Measurements from ENCODE around the gene TCFL5.

The TCFL5 gene

GRCh38 chr20:62799459-62799858, 62.2 kb downstream of the TCFL5 start:
- Histone ChIP-seq H3K9ac (no peak overlapping the region), H2AFZ (no peak overlapping the region), H3K36me3 (ENCODE audit: control insufficient read depth, insufficient read depth, low read length) (no peaks in the 10 kb centered on the region), H3K79me2 (no peaks in the 10 kb centered on the region), H3K27me3 (ENCODE audit: control insufficient read depth, insufficient read depth, low read length) (no peaks in the 10 kb centered on the region), H3K9me3 (ENCODE audit: control insufficient read depth, low read length) (no peaks in the 10 kb centered on the region), H3K4me3 (ENCODE audit: low read depth, low read length) (no peak overlapping the region), H3K27ac (no peak overlapping the region), H3K4me2 (ENCODE audit: low read length) (no peak overlapping the region), H3K4me1 (peaks cover 7% of the 10 kb centered on the region)
- TF ChIP-seq, protein P1, sequence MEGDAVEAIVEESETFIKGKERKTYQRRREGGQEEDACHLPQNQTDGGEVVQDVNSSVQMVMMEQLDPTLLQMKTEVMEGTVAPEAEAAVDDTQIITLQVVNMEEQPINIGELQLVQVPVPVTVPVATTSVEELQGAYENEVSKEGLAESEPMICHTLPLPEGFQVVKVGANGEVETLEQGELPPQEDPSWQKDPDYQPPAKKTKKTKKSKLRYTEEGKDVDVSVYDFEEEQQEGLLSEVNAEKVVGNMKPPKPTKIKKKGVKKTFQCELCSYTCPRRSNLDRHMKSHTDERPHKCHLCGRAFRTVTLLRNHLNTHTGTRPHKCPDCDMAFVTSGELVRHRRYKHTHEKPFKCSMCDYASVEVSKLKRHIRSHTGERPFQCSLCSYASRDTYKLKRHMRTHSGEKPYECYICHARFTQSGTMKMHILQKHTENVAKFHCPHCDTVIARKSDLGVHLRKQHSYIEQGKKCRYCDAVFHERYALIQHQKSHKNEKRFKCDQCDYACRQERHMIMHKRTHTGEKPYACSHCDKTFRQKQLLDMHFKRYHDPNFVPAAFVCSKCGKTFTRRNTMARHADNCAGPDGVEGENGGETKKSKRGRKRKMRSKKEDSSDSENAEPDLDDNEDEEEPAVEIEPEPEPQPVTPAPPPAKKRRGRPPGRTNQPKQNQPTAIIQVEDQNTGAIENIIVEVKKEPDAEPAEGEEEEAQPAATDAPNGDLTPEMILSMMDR (IDR thresholded peaks at IDR 0.05), result no peak

DNA sequence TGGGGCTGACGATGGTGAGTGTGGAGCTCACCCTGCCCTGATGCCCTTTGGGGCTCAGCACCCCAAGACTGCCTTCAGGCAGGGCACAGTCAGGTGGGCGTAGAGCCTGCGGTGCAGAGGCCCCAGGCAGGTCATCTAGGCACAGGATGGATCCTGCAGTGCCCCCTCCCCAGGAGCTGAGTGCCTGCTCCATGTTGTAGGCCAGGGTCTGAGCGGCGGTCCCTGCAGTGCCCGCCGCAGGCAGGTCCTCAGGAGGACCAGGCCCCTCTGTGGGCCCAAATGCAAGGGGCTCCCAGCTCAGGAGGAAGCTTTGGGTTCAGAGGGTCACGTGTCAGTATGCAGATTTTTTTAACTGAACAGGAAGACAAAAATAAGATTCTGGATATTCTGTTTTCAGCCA, 62.6 kb downstream of the TCFL5 start:
- Histone ChIP-seq H3K4me3 (ENCODE audit: low read depth, low read length) (no peak overlapping the region), H3K9me3 (ENCODE audit: control insufficient read depth, low read length) (no peaks in the 10 kb centered on the region), H3K36me3 (ENCODE audit: control insufficient read depth, insufficient read depth, low read length) (no peaks in the 10 kb centered on the region), H3K27me3 (ENCODE audit: control insufficient read depth, insufficient read depth, low read length) (no peaks in the 10 kb centered on the region), H3K79me2 (no peaks in the 10 kb centered on the region), H3K27ac (no peak overlapping the region), H2AFZ (no peak overlapping the region), H3K9ac (no peak overlapping the region), H3K4me2 (ENCODE audit: low read length) (no peak overlapping the region), H3K4me1 (peaks cover 7% of the 10 kb centered on the region)
- TF ChIP-seq, protein P1 (IDR thresholded peaks at IDR 0.05), result no peak

DNA sequence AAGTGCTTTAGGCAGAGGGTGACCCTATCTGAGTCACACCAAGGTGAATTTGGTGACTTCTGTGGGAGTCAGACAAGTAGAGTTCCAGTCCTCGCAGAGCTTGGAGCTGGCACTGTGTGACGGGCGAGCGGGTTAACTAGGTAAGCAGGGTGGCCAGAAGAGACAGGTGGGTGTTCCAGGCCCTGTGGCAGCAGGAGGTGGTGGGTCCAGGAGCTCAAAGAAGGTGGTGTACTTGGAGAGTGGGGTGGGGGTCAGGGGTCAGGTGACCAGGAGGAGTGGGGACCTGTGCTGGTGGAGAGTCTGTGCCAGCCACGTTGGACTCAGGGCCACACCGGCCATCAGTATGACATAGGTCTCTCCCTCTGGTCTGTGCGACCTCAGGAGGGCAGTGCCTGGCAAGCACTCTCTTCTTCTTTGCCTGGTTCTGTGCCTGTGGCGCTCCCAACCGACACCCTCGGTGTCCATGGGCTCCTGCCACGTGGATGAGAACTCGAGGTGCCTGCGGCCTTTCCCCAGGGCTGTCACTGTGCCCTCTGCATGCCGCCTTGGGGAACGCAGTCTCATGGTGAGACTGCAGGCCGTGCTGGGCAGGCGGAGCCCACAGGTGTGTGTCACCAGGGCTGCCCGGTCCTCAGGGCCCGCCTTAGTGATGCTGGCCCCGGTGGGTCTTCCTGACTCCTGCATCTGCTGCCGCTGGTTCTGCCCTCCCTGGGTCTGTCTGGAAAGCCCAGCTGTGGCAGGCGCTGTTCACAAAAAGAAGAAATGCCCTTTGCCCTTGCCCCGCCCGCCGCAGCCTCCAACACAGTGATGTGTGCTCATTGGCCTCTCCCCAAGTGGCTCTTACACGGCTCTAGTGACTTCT, 63.7 kb downstream of the TCFL5 start:
- H3K4me1 ChIP-seq, result peaks cover 11% of the 10 kb centered on the region
- no peaks in the 10 kb centered on the region for H3K9me3 ChIP-seq (ENCODE audit: control insufficient read depth, low read length)

DNA sequence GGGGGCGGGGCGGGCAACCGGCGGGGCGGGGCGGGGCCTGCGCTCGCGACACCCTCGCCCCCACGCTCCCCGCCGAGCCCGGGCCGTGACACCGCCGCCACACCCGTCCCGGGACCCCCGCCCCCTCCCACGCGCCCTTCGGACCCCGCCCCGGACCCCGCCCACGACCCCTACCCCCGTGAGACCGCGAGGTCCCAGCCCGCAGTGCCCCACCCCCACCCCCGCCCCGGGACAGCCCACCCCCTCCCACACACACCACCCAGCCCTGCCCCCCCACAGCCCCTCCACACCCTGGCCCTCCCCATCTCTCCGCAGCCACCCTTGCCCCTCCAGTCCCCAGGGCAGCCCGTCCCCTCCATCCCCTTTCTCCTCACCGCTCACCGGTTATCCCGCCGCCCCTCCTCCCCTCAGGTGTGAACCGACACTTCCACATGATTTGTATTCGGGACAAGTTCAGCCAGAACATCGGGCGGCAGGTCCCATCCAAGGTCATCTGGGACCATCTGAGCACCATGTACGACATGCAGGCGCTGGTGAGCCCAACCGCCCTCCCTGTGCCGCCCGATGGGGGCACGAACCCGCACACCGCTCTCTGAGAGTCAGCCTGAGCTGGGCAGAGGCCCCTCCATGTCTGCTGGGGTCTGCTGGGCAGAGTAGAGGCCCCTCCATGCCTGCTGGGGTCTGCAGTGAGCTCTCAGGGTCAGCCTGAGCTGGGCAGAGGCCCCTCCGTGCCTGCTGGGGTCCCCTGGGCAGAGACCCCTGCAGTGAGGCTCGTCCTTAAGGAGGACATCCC, 64.7 kb downstream of the TCFL5 start:
- Histone ChIP-seq H3K4me2 (ENCODE audit: low read length) (peak overlapping the region; percentile 80), H2AFZ (peak overlapping the region; percentile 63), H3K27ac (peak overlapping the region; percentile 59), H3K36me3 (ENCODE audit: control insufficient read depth, insufficient read depth, low read length) (no peaks in the 10 kb centered on the region), H3K79me2 (no peaks in the 10 kb centered on the region), H3K27me3 (ENCODE audit: control insufficient read depth, insufficient read depth, low read length) (no peaks in the 10 kb centered on the region), H3K4me3 (ENCODE audit: low read depth, low read length) (peak overlapping the region; percentile 62), H3K9ac (no peak overlapping the region), H3K9me3 (ENCODE audit: control insufficient read depth, low read length) (no peaks in the 10 kb centered on the region), H3K4me1 (peaks cover 11% of the 10 kb centered on the region)
- TF ChIP-seq, protein P1 (IDR thresholded peaks at IDR 0.05), result no peak

More for the DNA sequence above, 63.7 kb downstream of the TCFL5 start:
- no peaks in the 10 kb centered on the region for H3K79me2 ChIP-seq
- H3K36me3 ChIP-seq (ENCODE audit: control insufficient read depth, insufficient read depth, low read length), result no peaks in the 10 kb centered on the region
- no peaks in the 10 kb centered on the region for H3K27me3 ChIP-seq (ENCODE audit: control insufficient read depth, insufficient read depth, low read length)
- peak overlapping the region; percentile 59 for H3K27ac ChIP-seq
- H2AFZ ChIP-seq, result no peak overlapping the region
- H3K4me3 ChIP-seq (ENCODE audit: low read depth, low read length), result no peak overlapping the region
- H3K9ac ChIP-seq, result no peak overlapping the region
- TF ChIP-seq, protein P1 (IDR thresholded peaks at IDR 0.05), result no peak
- H3K4me2 ChIP-seq (ENCODE audit: low read length), result no peak overlapping the region

Measured in parathyroid adenoma (tissue), 2 donors.